Naive thymus-derived CD4-positive, alpha-beta T cell (primary cell): ENCODE results near the gene NAA15. TPM values are rescaled to one million over a fixed set of nuclear protein-coding genes. Genes with fewer than 3 reads are reported as not detected.

Experiments
- ATAC-seq: fragments of 150-1000 bp; cut with Tn5 transposase; 2 replicates; pipeline ENCODE4 v1.10.0; 2021; ENCODE audit warnings: mild to moderate bottlenecking, moderate library complexity
- CTCF ChIA-PET: fragments of 350-600 bp; sonication (Branson Sonifier 250); formaldehyde crosslinking; loops from one replicate; lab custom pipeline; 2021; ENCODE audit warnings: antibody characterized with exemption; lab: Charles Lee
- POLR2A ChIA-PET: fragments of 350-600 bp; sonication (Branson Sonifier 250); formaldehyde crosslinking; loops from one replicate; lab custom pipeline; 2021; ENCODE audit warnings: antibody characterized with exemption, inconsistent platforms; lab: Charles Lee
- DNase-seq, 9 donors: peaks; one replicate each; pipeline versions ENCODE4 v3.0.0 to v3.0.0-alpha.2; 2020 to 2022; ENCODE audit warnings: mixed read lengths in 1 of 9
- H3K27ac ChIP-seq: one replicate; pipeline ENCODE4 v1.7.0; 2013; ENCODE audit warnings: mild to moderate bottlenecking, low read depth, low read length, moderate library complexity
- H3K27me3 ChIP-seq, 2 donors: one replicate each; pipeline ENCODE4 v1.7.0; 2013; ENCODE audit warnings: low read length in 2 of 2, mild to moderate bottlenecking in 2 of 2, moderate library complexity in 2 of 2; ENCODE audit not compliant: control insufficient read depth in 2 of 2, insufficient read depth in 2 of 2
- H3K36me3 ChIP-seq, 3 experiments: 1 replicate in 2 of 3; 2 replicates in 1 of 3; pipeline ENCODE4 v1.7.0; 2013; ENCODE audit warnings: low read length in 3 of 3, mild to moderate bottlenecking in 3 of 3, moderate library complexity in 1 of 3; ENCODE audit not compliant: insufficient read depth in 3 of 3, control insufficient read depth in 2 of 3
- H3K4me1 ChIP-seq, 2 donors: one replicate each; pipeline ENCODE4 v1.7.0; 2013; ENCODE audit warnings: low read length in 2 of 2, mild to moderate bottlenecking in 2 of 2, moderate library complexity in 1 of 2; ENCODE audit not compliant: control insufficient read depth in 2 of 2, insufficient read depth in 2 of 2
- H3K4me3 ChIP-seq: 2 replicates; pipeline ENCODE4 v1.7.0; 2013; ENCODE audit warnings: mild to moderate bottlenecking, low read length
- H3K9me3 ChIP-seq, 3 experiments: 1 replicate in 2 of 3; 2 replicates in 1 of 3; pipeline ENCODE4 v1.7.0; 2013; ENCODE audit warnings: low read length in 3 of 3; ENCODE audit not compliant: control insufficient read depth in 2 of 3
- H3K27ac Mint-ChIP-seq, 9 donors: one replicate each; pipeline ENCODE4 v1.8.0; 2020 to 2022; ENCODE audit warnings: mixed read lengths in 9 of 9, mild to moderate bottlenecking in 8 of 9, moderate library complexity in 5 of 9, inconsistent platforms in 2 of 9
- H3K27me3 Mint-ChIP-seq, 5 donors: one replicate each; pipeline ENCODE4 v1.8.0; 2021 to 2022; ENCODE audit warnings: mixed read lengths in 5 of 5, mild to moderate bottlenecking in 1 of 5
- H3K36me3 Mint-ChIP-seq, 5 donors: one replicate each; pipeline ENCODE4 v1.8.0; 2020 to 2022; ENCODE audit warnings: mixed read lengths in 5 of 5, mild to moderate bottlenecking in 3 of 5, inconsistent platforms in 1 of 5
- H3K4me1 Mint-ChIP-seq, 7 donors: one replicate each; pipeline ENCODE4 v1.8.0; 2020 to 2022; ENCODE audit warnings: mixed read lengths in 7 of 7, mild to moderate bottlenecking in 3 of 7, inconsistent platforms in 1 of 7
- H3K4me3 Mint-ChIP-seq, 10 donors: one replicate each; pipeline ENCODE4 v1.8.0; 2020 to 2022; ENCODE audit warnings: mild to moderate bottlenecking in 10 of 10, mixed read lengths in 10 of 10, moderate library complexity in 6 of 10, inconsistent platforms in 2 of 10
- H3K9me3 Mint-ChIP-seq, 11 donors: one replicate each; pipeline ENCODE4 v1.8.0; 2020 to 2022; ENCODE audit warnings: mixed read lengths in 11 of 11, mild to moderate bottlenecking in 4 of 11, inconsistent platforms in 1 of 11, moderate library complexity in 1 of 11
- intact Hi-C, 2 donors: fragments of 100-400 bp; cut with micrococcal nuclease; formaldehyde crosslinking; loops; one replicate each; pipeline ENCODE4 v1.15.1; 2023
- polyA plus RNA-seq, 2 donors: library from polyadenylated mRNA; unstranded; fragments of 300-500 nt; fragmentation: Illumina TruSeq; gene quantifications; one replicate each; pipeline ENCODE4 v1.2.3, GENCODE V29; 2021
- total RNA-seq, 6 experiments: library from RNA in 5 of 6; stranded (reverse) in 5 of 6; gene quantifications; 1 replicate in 5 of 6; 2 replicates in 1 of 6; pipeline ENCODE4 v1.2.3 and lab custom pipeline; 2021 to 2026

Gene NAA15
- total and polyA plus RNA-seq, 7 experiments from 2014 or later, result 35.7 to 67.4 (median 45.3) TPM

DNA sequence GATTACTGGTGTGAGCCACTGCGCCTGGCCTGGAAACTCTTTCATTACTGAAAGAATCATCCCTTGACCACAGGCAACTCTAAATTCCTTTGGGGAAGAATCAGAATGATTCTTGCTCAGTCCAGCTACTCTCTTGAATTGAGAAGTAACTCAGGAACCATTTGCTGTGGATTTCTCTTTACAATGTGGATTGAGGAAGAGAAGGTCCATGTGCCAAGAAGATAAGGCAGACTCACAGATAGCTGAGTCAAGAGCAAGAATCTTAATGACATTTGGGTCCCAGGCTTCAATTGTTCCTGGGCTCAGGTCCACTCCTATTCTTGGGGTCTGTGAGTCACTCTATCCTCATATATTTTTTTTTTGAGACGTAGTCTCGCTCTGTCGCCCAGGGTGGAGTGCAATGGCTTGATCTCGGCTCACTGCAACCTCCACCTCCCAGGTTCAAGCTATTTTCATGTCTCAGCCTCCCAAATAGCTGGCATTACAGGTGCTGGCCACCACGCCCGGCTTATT lies 15.1 kb upstream of the NAA15 start:
- peaks cover 4 to 6% (median 5%) of the 10 kb centered on the region in 3 experiments for H3K36me3 ChIP-seq
- Mint-ChIP-seq H3K27ac (no peak overlapping the region), H3K4me1 (peaks cover 0 to 3% (median 0%) of the 10 kb centered on the region in 7 donors), H3K9me3 (peaks cover 0 to 16% (median 5%) of the 10 kb centered on the region in 11 donors), H3K4me3 (no peak overlapping the region), H3K36me3 (peaks cover 8 to 28% (median 21%) of the 10 kb centered on the region in 5 donors), H3K27me3 (peaks cover 0 to 25% (median under 1%) of the 10 kb centered on the region in 5 donors)
- intact Hi-C loops, result no loop called here
- H3K27me3 ChIP-seq, result no peaks in the 10 kb centered on the region
- no peak overlapping the region for H3K4me3 ChIP-seq
- ChIA-PET CTCF (no interaction called here), POLR2A (interaction anchor here (1.5 kb wide), 1 partner anchor 9 kb away, joined by 6 read pairs; no protein-coding TSS in a partner anchor)
- DNase-seq, result no peak
- H3K27ac ChIP-seq, result no peak overlapping the region
- no peaks in the 10 kb centered on the region for H3K9me3 ChIP-seq
- H3K4me1 ChIP-seq, result no peaks in the 10 kb centered on the region
- no peak for ATAC-seq

DNA sequence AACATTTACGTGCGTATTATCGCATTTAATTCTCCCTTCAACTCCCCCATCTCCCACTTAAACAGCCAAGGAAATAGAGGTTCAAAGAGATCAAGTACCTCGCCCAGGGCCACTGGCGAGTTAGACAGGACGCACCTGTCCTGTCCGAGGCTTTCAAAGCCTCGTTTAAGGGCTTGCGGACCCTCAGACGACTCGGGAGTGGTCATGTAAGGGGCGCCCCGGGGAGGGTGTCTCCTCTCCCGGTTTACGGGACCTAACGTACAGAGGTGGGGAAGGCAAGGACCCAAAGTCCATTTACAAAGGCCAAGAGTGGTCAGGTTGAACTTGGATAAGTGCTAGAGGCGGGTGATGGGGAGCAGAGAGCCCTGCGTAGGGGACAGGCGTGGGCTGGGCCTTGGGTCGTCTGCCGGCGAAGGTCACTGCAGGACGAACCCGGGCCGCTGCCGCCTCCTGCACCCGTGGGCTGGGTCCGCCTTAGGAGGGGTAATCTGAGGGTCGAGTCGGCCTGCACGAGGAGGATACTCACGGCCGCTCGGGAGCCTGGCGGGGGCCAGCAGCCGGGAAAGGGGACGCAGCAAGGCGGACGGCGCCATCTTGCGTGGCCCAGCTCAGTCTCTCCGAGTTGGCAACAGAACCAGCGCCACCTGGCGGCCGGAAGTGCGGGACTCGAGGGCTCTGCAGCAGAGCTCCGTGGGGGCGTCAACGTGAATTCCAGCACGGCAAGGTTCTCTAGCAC lies 5.9 kb upstream of the NAA15 start:
- CTCF ChIA-PET, result interaction anchor here (0.6 to 4.0 kb wide), 25 partner anchors 10 to 1077 kb away, joined by 3 to 42 read pairs (median 4); no protein-coding TSS in a partner anchor
- Mint-ChIP-seq H3K36me3 (peaks cover 3 to 10% (median 6%) of the 10 kb centered on the region in 5 donors), H3K4me1 (peaks cover 2 to 62% (median 40%) of the 10 kb centered on the region in 7 donors)

GRCh38 chr4:139295942-139296299 lies 5.4 kb upstream of the NAA15 start:
- Mint-ChIP-seq H3K9me3 (no peaks in the 10 kb centered on the region), H3K27ac (peak overlapping the region; percentile 93 to 100 (median 97)), H3K4me3 (peak overlapping the region; percentile 86 to 100 (median 96)), H3K27me3 (no peaks in the 10 kb centered on the region), H3K4me1 (peaks cover 6 to 67% (median 43%) of the 10 kb centered on the region in 7 donors), H3K36me3 (peaks cover 3 to 10% (median 6%) of the 10 kb centered on the region in 5 donors)
- ChIA-PET POLR2A (interaction anchor here (0.6 to 1.8 kb wide), 16 partner anchors 9 to 321 kb away, joined by 3 to 7 read pairs (median 4); partner anchors contain the start of genes MGARP, NOCT and RAB33B), CTCF (interaction anchor here (0.6 to 4.0 kb wide), 25 partner anchors 9 to 1077 kb away, joined by 3 to 42 read pairs (median 4); no protein-coding TSS in a partner anchor)
- ATAC-seq (no peak), DNase-seq (no peak)
- H3K36me3 ChIP-seq, result peaks cover 0 to 19% (median 9%) of the 10 kb centered on the region in 3 experiments
- no peak overlapping the region for H3K4me3 ChIP-seq
- peaks cover 17 to 28% of the 10 kb centered on the region in 2 donors for H3K4me1 ChIP-seq
- intact Hi-C loops, result loop anchor here (1.0 to 2.0 kb wide), 8 partner anchors 29 to 266 kb away; partner anchors contain the start of gene ELF2 (in 2 of the 2)
- no peaks in the 10 kb centered on the region for H3K27me3 ChIP-seq
- peak overlapping the region; percentile 94 for H3K27ac ChIP-seq
- H3K9me3 ChIP-seq, result no peaks in the 10 kb centered on the region

More for the DNA sequence above, 5.9 kb upstream of the NAA15 start:
- Mint-ChIP-seq H3K27me3 (no peaks in the 10 kb centered on the region), H3K4me3 (peak overlapping the region; percentile 86 to 100 (median 96)), H3K9me3 (no peaks in the 10 kb centered on the region), H3K27ac (peak overlapping the region; percentile 93 to 100 (median 97))
- peak; percentile 90 to 99 (median 94) for DNase-seq
- Histone ChIP-seq H3K27ac (peak overlapping the region; percentile 94), H3K4me3 (peak overlapping the region; percentile 97), H3K9me3 (no peaks in the 10 kb centered on the region), H3K4me1 (peaks cover 13 to 28% of the 10 kb centered on the region in 2 donors), H3K27me3 (no peaks in the 10 kb centered on the region), H3K36me3 (peaks cover 0 to 19% (median 9%) of the 10 kb centered on the region in 3 experiments)
- peak; percentile 99 for ATAC-seq
- POLR2A ChIA-PET, result interaction anchor here (0.6 to 1.8 kb wide), 16 partner anchors 9 to 322 kb away, joined by 3 to 7 read pairs (median 4); partner anchors contain the start of genes MGARP, NOCT and RAB33B
- intact Hi-C loops, result loop anchor here (1.0 to 2.0 kb wide), 8 partner anchors 29 to 265 kb away; partner anchors contain the start of gene ELF2 (in 2 of the 2)

GRCh38 chr4:139297001-139297410 lies 4.3 kb upstream of the NAA15 start:
- H3K9me3 ChIP-seq, result no peaks in the 10 kb centered on the region
- H3K4me3 ChIP-seq, result no peak overlapping the region
- Mint-ChIP-seq H3K36me3 (peaks cover 4 to 12% (median 7%) of the 10 kb centered on the region in 5 donors), H3K9me3 (peaks cover 0 to 4% (median 0%) of the 10 kb centered on the region in 11 donors), H3K4me1 (peaks cover 7 to 68% (median 43%) of the 10 kb centered on the region in 7 donors), H3K27me3 (no peaks in the 10 kb centered on the region), H3K27ac (peak overlapping the region in 1 of 9 donors; percentile 98), H3K4me3 (peak overlapping the region in 1 of 10 donors; percentile 7)
- POLR2A ChIA-PET, result interaction anchor here (0.6 to 1.8 kb wide), 6 partner anchors 17 to 282 kb away, joined by 3 to 7 read pairs (median 3); partner anchors contain the start of gene MGARP
- CTCF ChIA-PET, result interaction anchor here (0.6 to 4.0 kb wide), 5 partner anchors 8 to 266 kb away, joined by 4 to 42 read pairs (median 7); no protein-coding TSS in a partner anchor
- no peak overlapping the region for H3K27ac ChIP-seq
- no peaks in the 10 kb centered on the region for H3K27me3 ChIP-seq
- peaks cover 0 to 21% (median 8%) of the 10 kb centered on the region in 3 experiments for H3K36me3 ChIP-seq
- no peak for DNase-seq
- intact Hi-C loops, result no loop called here
- ATAC-seq, result no peak
- H3K4me1 ChIP-seq, result peaks cover 17 to 28% of the 10 kb centered on the region in 2 donors

GRCh38 chr4:139299536-139299935 lies 1.8 kb upstream of the NAA15 start:
- ChIA-PET POLR2A (interaction anchor here (0.6 to 2.6 kb wide), 5 partner anchors 17 to 1224 kb away, joined by 3 to 36 read pairs (median 5); partner anchors contain the start of gene ELMOD2), CTCF (interaction anchor here (1.0 to 1.7 kb wide), 3 partner anchors 120 to 269 kb away, joined by 3 to 5 read pairs (median 4); no protein-coding TSS in a partner anchor)
- no peaks in the 10 kb centered on the region for H3K9me3 ChIP-seq
- no peak for DNase-seq
- Mint-ChIP-seq H3K27me3 (no peaks in the 10 kb centered on the region), H3K4me3 (peak overlapping the region in 6 of 10 donors; percentile 29 to 100 (median 99)), H3K4me1 (peaks cover 10 to 72% (median 57%) of the 10 kb centered on the region in 7 donors), H3K9me3 (peaks cover 0 to 4% (median 0%) of the 10 kb centered on the region in 11 donors), H3K36me3 (peaks cover 0 to 10% (median 7%) of the 10 kb centered on the region in 5 donors), H3K27ac (peak overlapping the region in 4 of 9 donors; percentile 97 to 100 (median 98))
- no peak overlapping the region for H3K4me3 ChIP-seq
- intact Hi-C loops, result loop anchor here in 1 of 2 donors (1.0 kb wide), 1 partner anchor 70 kb away; no protein-coding TSS in a partner anchor
- no peaks in the 10 kb centered on the region for H3K27me3 ChIP-seq
- peaks cover 0 to 13% (median 0%) of the 10 kb centered on the region in 3 experiments for H3K36me3 ChIP-seq
- ATAC-seq, result no peak
- H3K4me1 ChIP-seq, result peaks cover 25 to 37% of the 10 kb centered on the region in 2 donors
- no peak overlapping the region for H3K27ac ChIP-seq
